HG03097 (cell line): ENCODE measurements around the gene FAM83F.

Experiments used
- ATAC-seq: cut with Tn5 transposase; IDR thresholded peaks from one replicate; pipeline ENCODE4 v1.9.1; 2021; ENCODE audit not compliant: unreplicated experiment, low FRiP score

The FAM83F gene

DNA sequence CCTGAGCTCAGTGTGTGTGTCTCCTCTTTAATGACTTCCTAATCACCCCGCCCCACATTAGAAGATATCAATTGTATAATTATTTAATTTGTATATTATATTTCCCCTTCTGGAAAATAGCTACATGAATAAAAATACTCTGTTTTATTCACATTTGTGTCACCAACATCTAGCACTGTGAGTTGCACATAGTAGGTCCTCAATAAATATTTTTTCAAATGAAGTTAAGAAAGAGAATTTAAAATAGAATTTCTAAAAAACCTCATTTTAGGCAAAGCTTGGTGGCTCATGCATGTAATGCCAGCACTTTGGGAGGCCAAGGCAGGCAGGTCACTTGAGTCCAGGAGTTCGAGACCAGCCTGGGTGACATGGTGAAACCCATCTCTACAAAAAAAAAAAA lies 59.7 kb downstream of the FAM83F start:
- ATAC-seq: no peak

DNA sequence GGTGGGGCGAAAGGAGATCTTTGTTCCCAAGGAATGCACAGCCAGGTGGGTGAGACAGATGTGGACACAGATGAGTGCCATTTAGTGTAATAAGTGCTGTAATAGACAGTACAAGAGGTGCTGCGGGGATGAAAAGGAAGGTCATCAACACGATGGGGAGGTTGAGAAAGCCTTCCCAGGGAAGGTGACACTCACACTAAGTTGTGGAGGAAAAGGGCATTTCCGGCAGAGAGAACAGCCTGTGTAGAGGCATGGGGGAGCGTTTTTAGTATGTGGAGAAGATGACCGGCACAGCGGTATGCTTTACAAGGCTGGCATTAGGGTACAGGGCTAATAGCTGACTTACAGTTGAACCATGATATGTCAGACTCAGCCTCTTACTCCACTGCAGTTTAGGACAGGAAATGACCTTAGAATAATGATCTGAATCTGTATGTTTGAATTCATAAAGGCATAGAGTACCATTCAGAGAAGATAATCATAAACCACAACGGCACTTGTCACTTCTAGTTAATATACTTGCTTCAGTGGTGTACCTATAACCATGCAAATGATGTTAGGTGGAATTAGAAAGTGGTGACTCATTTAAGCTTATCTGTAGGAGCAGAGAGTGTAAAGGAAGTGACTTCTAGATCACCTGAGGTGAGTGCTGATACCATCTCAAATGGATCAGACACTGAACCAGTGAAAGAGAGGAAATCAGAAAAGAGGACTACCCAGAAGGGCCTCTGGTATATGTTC lies 60.6 kb downstream of the FAM83F start:
- ATAC-seq: peak; percentile 76

DNA sequence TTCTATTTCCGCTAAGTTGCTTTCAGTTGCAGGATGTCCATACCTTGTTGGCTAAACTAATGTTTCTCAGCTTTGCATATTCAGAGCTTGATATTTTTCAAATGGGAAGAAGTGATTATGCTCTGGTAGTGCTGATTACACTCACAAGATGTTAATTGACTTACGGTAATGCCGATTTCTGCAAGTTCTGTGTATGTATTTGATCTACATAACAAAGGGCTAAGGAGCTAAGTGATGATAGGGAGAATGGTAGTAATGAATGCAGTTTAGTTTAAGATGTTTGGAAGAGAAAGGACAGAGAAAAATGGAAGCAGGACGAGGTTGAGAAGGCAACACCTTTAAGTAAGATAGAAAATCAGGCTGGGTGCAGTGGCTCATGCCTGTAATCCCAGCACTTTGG lies 61.4 kb downstream of the FAM83F start:
- no peak for ATAC-seq

DNA sequence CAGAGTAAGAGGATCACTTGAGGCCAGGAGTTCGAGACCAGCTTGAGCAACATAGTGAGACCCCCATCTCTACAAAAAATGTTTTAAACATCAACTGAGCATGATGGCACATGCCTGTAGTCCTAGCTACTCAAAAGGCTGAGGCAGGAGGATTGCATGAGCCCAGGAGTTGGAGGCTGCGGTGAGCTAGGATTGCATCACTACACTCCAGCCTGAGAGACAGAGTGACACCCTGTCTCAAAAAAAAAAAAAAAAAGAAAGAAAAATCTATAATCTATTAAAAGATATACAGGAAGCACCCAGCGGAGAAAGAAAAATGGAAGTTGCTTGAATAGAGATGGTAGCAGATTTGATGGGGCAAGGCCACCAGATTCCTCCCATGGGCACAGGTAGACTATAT lies 61.8 kb downstream of the FAM83F start:
- ATAC-seq: no peak

DNA sequence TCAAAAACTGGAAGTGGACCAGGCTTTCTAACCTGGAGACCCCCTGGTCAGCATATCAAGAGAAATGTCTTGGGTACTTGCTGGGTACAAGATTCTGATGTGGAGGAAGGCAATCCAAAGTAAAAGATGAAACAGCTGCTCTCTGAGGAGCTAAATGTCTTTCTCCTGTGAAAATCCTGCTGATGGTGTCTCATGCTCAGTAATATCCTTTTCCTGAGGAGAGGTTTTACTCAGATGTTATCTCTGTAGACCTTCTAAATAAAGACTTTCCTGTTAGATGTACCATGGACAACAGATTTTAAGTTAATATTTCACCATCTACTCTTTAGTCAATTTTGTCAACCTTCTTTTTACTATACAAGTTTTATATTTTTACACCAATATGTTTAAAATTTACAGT lies 62.9 kb downstream of the FAM83F start:
- no peak for ATAC-seq

DNA sequence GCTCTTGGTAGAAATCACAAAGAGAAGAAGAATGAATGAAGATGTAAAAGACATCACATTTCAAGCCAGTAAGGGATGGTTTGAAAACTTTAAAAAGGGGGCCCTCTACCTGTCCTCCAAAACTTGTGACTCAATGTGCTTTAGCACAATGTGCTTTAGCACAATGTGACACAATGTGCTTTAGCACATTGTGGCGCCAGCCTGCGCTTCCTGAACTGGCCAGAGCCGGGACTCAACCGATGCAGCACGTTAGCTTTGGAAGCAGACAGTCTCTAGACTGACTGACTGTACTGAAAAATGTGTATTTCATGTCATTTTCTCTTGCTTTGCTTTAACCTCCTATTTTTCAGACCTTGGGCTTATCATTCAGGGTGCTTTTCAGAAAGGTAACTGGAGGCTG lies 63.5 kb downstream of the FAM83F start:
- ATAC-seq: no peak

DNA sequence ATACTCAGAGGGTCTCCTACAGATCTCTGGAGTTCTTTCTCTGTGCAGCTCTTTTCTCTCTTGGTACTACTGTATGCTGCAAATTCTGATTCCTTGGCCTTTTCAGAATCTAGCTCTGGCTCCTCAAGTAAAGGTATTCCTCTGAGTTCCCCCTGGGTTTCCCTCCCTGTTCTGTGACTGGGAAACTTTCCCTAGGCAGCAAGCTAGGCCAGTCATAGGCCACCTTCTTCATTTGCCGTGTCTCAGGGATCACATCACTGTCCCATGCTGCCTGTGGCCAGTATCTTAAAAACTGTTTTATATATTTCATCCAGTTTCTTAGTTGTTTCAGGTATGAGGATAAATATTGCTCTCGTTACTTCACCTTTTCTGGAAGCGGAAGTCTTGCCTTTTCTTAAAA lies 71.2 kb downstream of the FAM83F start:
- ATAC-seq: no peak

DNA sequence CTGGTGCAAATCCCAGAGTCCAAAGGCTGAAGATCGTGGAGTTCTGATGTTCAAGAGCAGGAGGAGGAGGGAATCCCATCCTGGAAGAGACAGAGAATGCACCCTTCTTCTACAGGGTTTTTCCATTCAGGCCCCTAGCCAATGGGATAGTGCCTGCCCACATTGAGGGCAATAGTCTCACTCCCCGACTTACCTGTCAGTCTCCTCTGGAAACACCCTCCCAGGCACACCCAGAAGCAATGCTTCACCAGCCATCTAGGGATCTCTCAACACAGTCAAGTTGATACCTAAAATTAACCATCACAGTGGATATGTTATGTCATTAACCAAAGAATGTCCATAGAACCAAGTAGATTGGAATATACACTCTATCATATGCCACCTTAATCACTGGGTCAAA lies 72.9 kb downstream of the FAM83F start:
- ATAC-seq: no peak

DNA sequence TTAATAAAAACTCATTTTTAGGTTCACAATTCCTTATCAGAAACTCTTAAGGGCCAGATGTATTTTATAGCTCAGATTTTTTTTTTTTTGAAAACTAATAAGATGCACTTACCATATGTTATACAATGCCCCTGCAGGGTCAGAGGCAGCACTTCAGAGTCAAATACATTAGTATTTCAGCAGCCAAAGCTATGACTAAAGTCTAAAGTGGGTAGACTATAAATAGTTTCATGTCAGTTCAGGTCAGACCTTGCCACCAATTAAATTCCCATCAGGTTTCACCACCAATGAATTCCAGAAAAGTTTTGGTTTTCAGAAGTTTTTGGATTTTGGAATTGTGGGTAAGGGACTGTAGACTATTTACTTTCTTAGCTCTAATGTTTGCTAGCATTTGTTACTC lies 75.9 kb downstream of the FAM83F start:
- no peak for ATAC-seq

DNA sequence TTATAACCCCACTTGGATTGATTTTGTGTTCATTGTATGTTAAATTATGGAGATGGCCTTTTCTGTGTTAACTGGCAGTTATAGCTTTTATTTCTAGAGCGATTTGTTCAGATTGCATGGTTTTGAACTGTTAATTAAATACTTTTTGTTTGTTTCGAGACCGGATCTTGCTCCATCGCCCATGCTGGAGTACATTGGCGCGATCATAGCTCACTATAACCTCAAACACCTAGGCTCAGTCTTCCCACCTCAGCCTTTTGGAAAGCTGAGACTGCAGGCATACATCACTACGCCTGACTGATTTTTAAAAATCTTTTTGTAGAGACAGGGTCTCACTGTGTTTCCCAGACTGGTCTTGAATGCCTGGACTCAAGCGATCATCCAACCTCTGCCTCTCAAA lies 77.0 kb downstream of the FAM83F start:
- ATAC-seq: no peak

DNA sequence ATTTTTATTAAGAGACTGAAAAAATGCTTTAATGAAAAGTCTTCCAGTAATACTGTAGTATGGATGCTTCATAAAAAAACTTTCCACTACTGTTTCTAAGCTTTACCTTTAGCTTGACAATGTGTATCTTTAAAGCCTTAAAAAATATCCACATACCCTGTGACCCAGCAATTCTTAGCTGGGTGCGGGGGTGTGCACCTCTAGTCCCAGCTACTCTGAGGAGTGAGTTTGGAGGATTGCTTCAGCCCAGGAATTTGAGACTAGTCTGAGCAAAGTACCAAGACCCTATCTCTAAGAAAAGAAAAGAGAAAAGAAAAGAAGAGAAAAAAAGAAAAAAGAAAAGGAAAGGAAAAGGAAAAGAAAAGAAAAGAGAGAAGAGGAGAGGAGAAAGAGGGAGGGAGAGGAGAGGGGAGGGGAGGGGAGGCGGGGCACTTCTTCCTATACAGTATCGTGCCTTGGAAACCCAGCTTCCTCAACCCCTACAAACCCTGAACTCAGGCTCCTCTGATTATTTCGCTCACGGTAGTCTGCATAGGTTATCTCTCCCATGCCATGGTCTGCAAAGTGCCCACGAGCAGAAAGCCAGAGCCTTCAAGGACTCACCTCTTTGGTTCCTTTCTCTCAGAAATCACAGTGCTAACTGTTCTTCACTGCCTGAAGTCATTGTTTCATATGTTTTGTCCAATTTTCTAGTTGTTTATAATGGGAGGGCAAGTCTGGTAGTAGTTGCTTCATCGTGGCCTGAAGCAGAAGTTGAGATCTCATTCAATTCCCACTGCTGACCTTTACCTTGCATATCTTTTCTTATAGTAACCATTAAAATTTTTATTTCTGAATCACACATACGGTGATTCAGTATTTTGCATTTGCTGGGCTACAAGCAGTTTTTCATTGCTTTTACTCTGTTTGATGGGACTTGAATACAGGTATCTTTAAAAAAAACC lies 82.2 kb downstream of the FAM83F start:
- no peak for ATAC-seq

DNA sequence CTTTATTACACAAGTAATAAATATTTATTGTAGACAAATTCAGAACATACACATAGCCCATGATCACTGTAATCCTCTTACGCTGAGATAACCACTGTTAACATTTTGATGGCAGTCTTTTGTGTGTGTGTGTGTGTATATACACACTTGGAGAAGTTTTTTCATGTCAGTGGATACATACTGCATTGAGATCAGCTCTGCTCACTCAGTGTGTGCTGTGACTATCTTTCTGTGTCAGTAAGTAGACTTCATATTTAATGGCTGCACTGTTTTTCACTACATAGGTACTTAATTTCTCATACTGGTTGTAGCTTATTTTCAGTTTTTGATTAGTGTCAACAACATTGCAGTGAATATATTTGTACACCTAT lies 82.9 kb downstream of the FAM83F start:
- no peak for ATAC-seq

DNA sequence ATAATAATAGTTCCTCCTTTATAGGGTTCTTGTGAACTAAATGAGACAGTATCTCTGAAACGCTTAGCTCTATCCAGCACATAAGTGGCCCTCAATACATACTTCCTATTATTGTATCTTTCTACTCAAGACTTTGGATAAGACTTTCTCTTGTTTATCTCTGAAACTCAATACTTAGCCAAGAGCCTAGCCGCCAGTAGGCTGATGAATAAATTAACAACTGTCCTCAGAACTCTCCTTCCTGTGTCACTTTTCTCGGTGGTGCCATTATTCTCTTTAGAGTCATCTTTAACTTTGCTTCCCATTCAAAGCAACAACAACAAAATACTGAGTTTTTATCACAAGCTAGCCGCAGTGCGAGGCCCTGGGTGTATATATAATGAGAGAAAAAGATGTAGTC lies 86.9 kb downstream of the FAM83F start:
- ATAC-seq: no peak

DNA sequence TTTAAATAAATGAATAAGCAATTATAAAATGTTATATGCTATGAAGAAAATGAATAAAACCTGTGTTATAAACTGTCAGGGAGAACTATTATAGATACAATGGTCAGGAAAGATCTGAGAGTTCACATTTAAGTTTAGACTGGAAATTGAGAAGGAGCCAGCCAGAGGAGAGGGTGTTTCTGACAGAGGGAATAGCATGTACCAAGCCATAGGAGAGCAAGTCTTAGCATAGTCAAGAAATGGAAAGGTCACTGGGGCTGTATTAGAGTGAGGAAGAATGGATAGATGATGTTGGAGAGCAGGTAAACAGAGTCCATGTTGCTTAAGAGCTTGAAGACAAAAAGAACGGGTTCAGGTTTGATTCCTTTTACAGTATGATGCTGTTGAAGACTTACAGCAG lies 87.4 kb downstream of the FAM83F start:
- no peak for ATAC-seq

DNA sequence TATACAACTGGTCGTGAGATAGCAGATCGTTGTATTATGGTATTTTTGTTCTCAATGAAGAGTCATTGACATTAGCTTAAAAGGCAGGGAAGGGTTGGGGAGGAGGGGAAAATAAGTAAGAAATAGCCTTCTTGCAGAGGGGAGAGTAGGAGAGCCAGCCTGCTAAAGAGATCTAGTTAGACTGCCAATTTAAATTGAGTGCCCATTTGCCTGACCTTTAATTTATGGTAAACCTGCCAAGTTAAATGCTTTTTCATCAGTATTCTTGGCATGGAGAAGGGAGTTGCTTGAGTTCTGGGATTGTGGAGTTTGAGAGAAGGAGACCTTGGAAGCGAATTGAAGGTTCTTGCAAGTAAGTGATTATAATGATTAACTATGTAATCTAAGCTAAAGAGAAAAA lies 89.0 kb downstream of the FAM83F start:
- ATAC-seq: no peak

DNA sequence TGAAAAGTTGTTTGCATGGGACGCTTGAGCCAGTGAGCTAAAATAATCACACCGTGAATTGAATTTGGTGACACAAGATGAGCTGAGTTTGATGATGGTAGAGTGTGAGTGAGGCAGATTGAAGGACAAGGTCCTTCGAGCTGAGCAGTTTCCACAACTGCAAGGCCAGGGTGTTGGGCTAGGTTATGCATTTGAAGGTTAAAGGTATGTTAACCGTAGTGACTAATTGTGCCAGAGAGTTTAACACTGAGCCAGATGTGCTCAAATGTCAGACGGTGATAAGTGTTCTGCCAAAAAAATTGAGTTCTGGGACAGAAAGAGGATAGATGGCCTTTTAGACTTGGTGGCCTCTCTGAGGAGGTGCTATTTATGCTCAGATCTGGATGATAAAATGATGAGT lies 89.5 kb downstream of the FAM83F start:
- no peak for ATAC-seq

DNA sequence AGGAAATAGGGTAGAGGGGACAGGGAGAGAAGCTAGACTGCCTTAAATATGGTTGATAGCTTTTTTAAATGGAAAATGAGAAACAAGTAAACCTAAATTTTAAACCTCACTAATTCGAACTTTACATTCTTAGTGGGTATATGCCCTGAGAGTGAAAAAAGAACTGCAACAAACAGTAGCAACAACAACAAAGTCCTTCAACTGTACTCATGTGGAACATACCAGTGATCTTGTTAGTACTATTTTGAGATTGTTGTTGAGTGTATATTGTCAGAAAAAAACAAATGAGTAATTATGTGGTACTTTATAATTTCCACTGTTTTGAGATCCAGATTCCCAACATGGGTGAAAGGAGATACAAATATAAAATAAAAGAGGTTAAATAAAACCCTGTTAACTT lies 94.1 kb downstream of the FAM83F start:
- ATAC-seq: no peak
